GM20000 (cell line): ENCODE measurements around the gene LETM1.

Source experiments
- DNase-seq: peaks from one replicate; pipeline ENCODE4 v3.0.0; 2012; ENCODE audit warnings: low spot score
- CTCF ChIP-seq: IDR thresholded peaks from 2 replicates; pipeline ENCODE4 v1.5.1; 2012; ENCODE audit warnings: mild to moderate bottlenecking, control low read depth; ENCODE audit errors: extremely low read depth, missing control alignments

The LETM1 gene

GRCh38 chr4:1790005-1790404, 66.0 kb downstream of the LETM1 start:
- DNase-seq, result no peak
- no peak for TF ChIP-seq CTCF

GRCh38 chr4:1789552-1789951, 66.4 kb downstream of the LETM1 start:
- no peak for TF ChIP-seq CTCF
- no peak for DNase-seq

GRCh38 chr4:1788254-1788973, 67.5 kb downstream of the LETM1 start:
- DNase-seq, result no peak
- TF ChIP-seq CTCF, result no peak

- TF ChIP-seq CTCF, result no peak
- no peak for DNase-seq
Observed at GRCh38 chr4:1787411-1788077, 68.4 kb downstream of the LETM1 start.

GRCh38 chr4:1786544-1787362, 69.2 kb downstream of the LETM1 start:
- no peak for DNase-seq
- no peak for TF ChIP-seq CTCF

GRCh38 chr4:1785592-1785991, 70.4 kb downstream of the LETM1 start:
- no peak for TF ChIP-seq CTCF
- DNase-seq, result no peak
